Suprapubic skin (tissue), 3 donors: ENCODE results near the gene PRMT7.

ENCODE experiments used
- POLR2A ChIP-seq, 2 donors: fragments of 450-650 bp; IDR thresholded peaks; one replicate each; pipeline ENCODE4 v1.6.1; 2017; ENCODE audit warnings: antibody characterized with exemption in 2 of 2, mild to moderate bottlenecking in 2 of 2, moderate library complexity in 2 of 2
- TF ChIP-seq, protein P1 (sequence below), 2 donors: fragments of 200-600 bp in 1 of 2; fragments of 450-650 bp in 1 of 2; sonication (generic) in 1 of 2; IDR thresholded peaks; one replicate each; pipeline ENCODE4 v1.5.1; 2016 to 2019; ENCODE audit warnings: antibody characterized with exemption in 2 of 2, mild to moderate bottlenecking in 1 of 2, moderate library complexity in 1 of 2

- TF ChIP-seq, protein P1, sequence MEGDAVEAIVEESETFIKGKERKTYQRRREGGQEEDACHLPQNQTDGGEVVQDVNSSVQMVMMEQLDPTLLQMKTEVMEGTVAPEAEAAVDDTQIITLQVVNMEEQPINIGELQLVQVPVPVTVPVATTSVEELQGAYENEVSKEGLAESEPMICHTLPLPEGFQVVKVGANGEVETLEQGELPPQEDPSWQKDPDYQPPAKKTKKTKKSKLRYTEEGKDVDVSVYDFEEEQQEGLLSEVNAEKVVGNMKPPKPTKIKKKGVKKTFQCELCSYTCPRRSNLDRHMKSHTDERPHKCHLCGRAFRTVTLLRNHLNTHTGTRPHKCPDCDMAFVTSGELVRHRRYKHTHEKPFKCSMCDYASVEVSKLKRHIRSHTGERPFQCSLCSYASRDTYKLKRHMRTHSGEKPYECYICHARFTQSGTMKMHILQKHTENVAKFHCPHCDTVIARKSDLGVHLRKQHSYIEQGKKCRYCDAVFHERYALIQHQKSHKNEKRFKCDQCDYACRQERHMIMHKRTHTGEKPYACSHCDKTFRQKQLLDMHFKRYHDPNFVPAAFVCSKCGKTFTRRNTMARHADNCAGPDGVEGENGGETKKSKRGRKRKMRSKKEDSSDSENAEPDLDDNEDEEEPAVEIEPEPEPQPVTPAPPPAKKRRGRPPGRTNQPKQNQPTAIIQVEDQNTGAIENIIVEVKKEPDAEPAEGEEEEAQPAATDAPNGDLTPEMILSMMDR (IDR thresholded peaks at IDR 0.05), result no peak
- no peak for TF ChIP-seq POLR2A (IDR thresholded peaks at IDR 0.05)
Measured at GRCh38 chr16:68367891-68368290, 57.1 kb downstream of the PRMT7 start.
